Pancreas (tissue), 10 donors: ENCODE results near the gene CHPF. TPM values are rescaled to one million over a fixed set of nuclear protein-coding genes. Genes with fewer than 3 reads are reported as not detected.

ENCODE experiments used
- ATAC-seq, 4 donors: fragments of 200-7000 bp; cut with Tn5 transposase; one replicate each; pipeline versions ENCODE4 v1.8.0 to v1.9.1; 2020; ENCODE audit warnings: mild to moderate bottlenecking in 4 of 4, moderate library complexity in 4 of 4
- DNase-seq, 6 donors: peaks; one replicate each; pipeline ENCODE4 v3.0.0-alpha.2; 2020
- FAIRE-seq: peaks from 2 replicates; lab custom pipeline; 2012; peaks lifted over from hg19 to GRCh38; lab: Jason Lieb, UNC
- H3K27ac ChIP-seq, 4 donors: fragments of 200-600 bp; sonication (generic); 1 replicate in 3 of 4; 2 replicates in 1 of 4; pipeline versions ENCODE4 v1.5.0 to v1.8.0; 2020
- H3K27me3 ChIP-seq, 4 donors: fragments of 200-600 bp; one replicate each; pipeline ENCODE4 v1.8.0; 2021
- H3K36me3 ChIP-seq, 3 donors: fragments of 200-600 bp; sonication (generic) in 1 of 3; one replicate each; pipeline versions ENCODE4 v1.5.0 to v1.8.0; 2020 to 2021
- H3K4me1 ChIP-seq, 3 donors: fragments of 200-600 bp; one replicate each; pipeline ENCODE4 v1.8.0; 2021
- H3K4me3 ChIP-seq, 4 donors: fragments of 200-600 bp; sonication (generic) in 2 of 4; one replicate each; pipeline versions ENCODE4 v1.5.0 to v1.8.0; 2020 to 2021
- H3K9me3 ChIP-seq, 4 donors: fragments of 200-600 bp; one replicate each; pipeline ENCODE4 v1.8.0; 2021
- CTCF ChIP-seq, 4 donors: fragments of 200-600 bp; sonication (generic) in 3 of 4; IDR thresholded peaks; one replicate each; pipeline versions ENCODE4 v1.5.0 to v1.8.0; 2021; ENCODE audit warnings: antibody characterized with exemption in 4 of 4
- WGBS, 2 donors: extraction: QIAGEN DNeasy Blood & Tissue Kit; methylation state at CpG; one replicate each; pipeline ENCODE4 v1.1.7; 2013; 5-methylcytosine and 5-hydroxymethylcytosine counted together
- intact Hi-C, 3 donors: fragments of 100-400 bp; cut with DNase I; formaldehyde crosslinking; loops; one replicate each; pipeline versions ENCODE4 v1.11.1 to v1.14.2; 2022
- polyA plus RNA-seq, 2 donors: library from polyadenylated mRNA; stranded (reverse); fragments of 200-250 nt; gene quantifications; one replicate each; pipeline ENCODE4 v1.2.3, GENCODE V29; 2013
- total RNA-seq, 6 donors: library from RNA; stranded (reverse); fragmentation: NEBNext Ultra II Directional in 4 of 6; extraction: Animal tissue kit (Norgen Biotek cat#: 25700) in 4 of 6; gene quantifications; one replicate each; pipeline versions ENCODE4 v1.2.1 to v1.2.4, GENCODE V29; 2021 to 2023
- donor health status: healthy with polysubstance abuse.
- donor health status: DM: no; HTN: no; CAD: no; lungs with moderate emphysema.
- donor health status: DM: no; HTN: no; CAD: no.
- donor health status: control.
- donor health status: control.
- donor health status: Bipolar disorder and iron deficiency.
- donor health status: DM: yes; HTN: yes; CAD: no.
- donor health status: DM: no; HTN: no; CAD: no.
- donor health status: DM: no; HTN: no; CAD: no.
- donor health status: DM: yes; HTN: yes; CAD: no.

CHPF gene
- total and polyA plus RNA-seq, 8 donors: 55.1 to 105 (median 68.5) TPM

GRCh38 chr2:219538956-219539788, 4.4 kb downstream of the CHPF start:
- intact Hi-C loops: loop anchor here in 1 of 3 donors (10.0 kb wide), 2 partner anchors 74 to 106 kb away; no protein-coding TSS in a partner anchor
- Histone ChIP-seq H3K27ac (no peak overlapping the region), H3K27me3 (no peaks in the 10 kb centered on the region), H3K4me1 (peaks cover 0 to 5% (median 4%) of the 10 kb centered on the region in 3 donors), H3K36me3 (peaks cover 2 to 26% (median 19%) of the 10 kb centered on the region in 3 donors), H3K9me3 (no peaks in the 10 kb centered on the region), H3K4me3 (no peak overlapping the region)
- 86 to 87% methylated on average over 30 to 32 of the region's 32 CpGs for WGBS, 2 donors
- no peak for TF ChIP-seq CTCF (IDR thresholded peaks at IDR 0.05)
- DNase-seq (peak in 1 of 6 donors; percentile 75), FAIRE-seq (no peak), ATAC-seq (no peak)

GRCh38 chr2:219538504-219538951, 5.1 kb downstream of the CHPF start:
- Histone ChIP-seq H3K4me3 (no peak overlapping the region), H3K9me3 (no peaks in the 10 kb centered on the region), H3K27me3 (no peaks in the 10 kb centered on the region), H3K27ac (no peak overlapping the region), H3K36me3 (peaks cover 2 to 26% (median 19%) of the 10 kb centered on the region in 3 donors), H3K4me1 (peaks cover 0 to 5% (median 4%) of the 10 kb centered on the region in 3 donors)
- no peak for ATAC-seq
- FAIRE-seq: no peak
- TF ChIP-seq CTCF (IDR thresholded peaks at IDR 0.05): no peak
- intact Hi-C loops: loop anchor here in 1 of 3 donors (10.0 kb wide), 2 partner anchors 74 to 106 kb away; no protein-coding TSS in a partner anchor
- WGBS, 2 donors: 72 to 78% methylated on average over 6 of the region's 6 CpGs
- DNase-seq: no peak

DNA sequence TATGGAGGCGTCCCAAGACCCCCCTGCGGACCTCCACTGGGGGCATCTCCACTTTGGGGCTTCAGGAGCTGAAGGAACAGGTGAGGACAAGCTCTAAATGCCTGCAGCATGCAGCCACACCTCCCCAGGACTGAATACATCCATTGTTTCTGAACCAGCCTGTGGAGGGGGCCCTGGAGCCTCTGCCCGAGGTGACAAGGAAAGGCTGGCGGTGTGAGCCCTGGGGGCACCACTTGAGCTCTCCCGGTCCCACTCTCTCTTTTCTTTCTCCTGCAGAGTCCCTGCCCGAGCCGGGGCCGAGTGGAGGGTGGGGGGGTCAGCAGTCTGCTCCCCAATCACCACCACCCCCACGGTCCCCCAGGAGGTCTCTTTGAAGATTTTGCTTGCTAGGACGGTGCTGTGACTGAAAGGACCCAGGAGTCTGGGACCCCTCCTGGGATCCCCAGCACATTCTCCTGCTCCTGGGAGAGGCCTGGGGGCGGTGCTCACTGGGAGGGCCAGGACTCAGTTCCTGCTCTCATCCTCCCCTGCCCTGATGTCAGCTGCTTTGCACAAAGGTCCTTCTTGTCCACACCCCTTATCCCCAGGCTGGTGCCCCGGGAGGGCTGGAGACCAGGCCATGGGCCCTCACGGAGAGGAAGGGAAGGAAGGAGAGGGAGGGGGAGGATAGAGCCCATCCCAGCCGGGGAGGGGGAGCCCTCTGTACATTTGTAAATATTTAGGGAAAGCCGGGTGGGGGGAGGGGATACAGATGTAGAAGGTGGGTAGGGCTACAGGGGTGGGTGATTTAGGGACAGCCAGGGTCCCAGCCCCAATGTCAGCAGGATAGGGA, 5.7 kb downstream of the CHPF start:
- no peak overlapping the region for H3K27ac ChIP-seq
- no peaks in the 10 kb centered on the region for H3K9me3 ChIP-seq
- peak in 1 of 6 donors; percentile 67 for DNase-seq
- intact Hi-C loops: loop anchor here in 1 of 3 donors (10.0 kb wide), 2 partner anchors 73 to 107 kb away; no protein-coding TSS in a partner anchor
- H3K27me3 ChIP-seq: no peaks in the 10 kb centered on the region
- no peak for ATAC-seq
- H3K4me3 ChIP-seq: no peak overlapping the region
- no peak for TF ChIP-seq CTCF (IDR thresholded peaks at IDR 0.05)
- H3K4me1 ChIP-seq: peaks cover 0 to 5% (median 4%) of the 10 kb centered on the region in 3 donors
- peaks cover 2 to 26% (median 19%) of the 10 kb centered on the region in 3 donors for H3K36me3 ChIP-seq
- WGBS, 2 donors: 54 to 58% methylated on average over 12 to 14 of the region's 15 CpGs
- FAIRE-seq: no peak

DNA sequence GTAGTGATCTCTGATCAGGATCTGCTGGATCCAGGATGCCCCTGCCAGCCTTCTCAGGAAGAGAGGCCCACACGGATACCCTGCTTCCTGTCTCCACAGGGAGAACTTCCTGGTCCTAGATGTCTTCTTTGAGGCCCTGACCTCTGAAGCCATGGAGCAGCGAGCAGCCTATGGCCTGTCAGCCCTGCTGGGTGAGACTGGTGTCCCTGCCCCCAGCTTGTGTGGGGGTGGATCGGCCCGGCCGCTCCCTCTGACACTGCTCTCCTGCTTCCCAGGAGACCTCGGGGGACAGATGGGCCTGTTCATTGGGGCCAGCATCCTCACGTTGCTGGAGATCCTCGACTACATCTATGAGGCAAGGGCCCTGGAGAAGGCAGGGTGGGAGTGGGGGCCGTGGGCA, 6.6 kb downstream of the CHPF start:
- Histone ChIP-seq H3K27ac (no peak overlapping the region), H3K4me3 (no peak overlapping the region), H3K27me3 (no peaks in the 10 kb centered on the region), H3K9me3 (no peaks in the 10 kb centered on the region), H3K4me1 (peaks cover 0 to 5% (median 4%) of the 10 kb centered on the region in 3 donors), H3K36me3 (peaks cover 2 to 26% (median 19%) of the 10 kb centered on the region in 3 donors)
- FAIRE-seq: no peak
- peak in 1 of 6 donors; percentile 72 for DNase-seq
- intact Hi-C loops: loop anchor here in 1 of 3 donors (10.0 kb wide), 2 partner anchors 72 to 108 kb away; no protein-coding TSS in a partner anchor
- no peak for ATAC-seq
- no peak for TF ChIP-seq CTCF (IDR thresholded peaks at IDR 0.05)
- WGBS, 2 donors: 37 to 38% methylated on average over 9 of the region's 9 CpGs
